Fibroblast of the conjunctiva (primary cell): ENCODE data around the gene INKA2.

Source experiments
- DNase-seq: peaks from one replicate; pipeline ENCODE4 v3.0.0-alpha.2; 2010; ENCODE audit warnings: low read depth

Gene INKA2

GRCh38 chr1:111704240-111704639 lies 35.0 kb downstream of the INKA2 start:
- no peak for DNase-seq

- no peak for DNase-seq
These were observed 36.6 kb downstream of the INKA2 start for GRCh38 chr1:111702504-111703050.

GRCh38 chr1:111699268-111699667 lies 39.9 kb downstream of the INKA2 start:
- DNase-seq, result no peak

- DNase-seq, result no peak
These were observed 42.9 kb downstream of the INKA2 start for GRCh38 chr1:111696330-111696729.

GRCh38 chr1:111695801-111696200 lies 43.4 kb downstream of the INKA2 start:
- no peak for DNase-seq

- DNase-seq, result no peak
These were observed 47.3 kb downstream of the INKA2 start for GRCh38 chr1:111691886-111692285.

GRCh38 chr1:111690306-111690617 lies 48.9 kb downstream of the INKA2 start:
- DNase-seq, result peak; percentile 87
